GM18907 (cell line): ENCODE results near the gene TBC1D20.

Source experiments
- ATAC-seq: cut with Tn5 transposase; IDR thresholded peaks from one replicate; pipeline ENCODE4 v1.9.1; 2021; ENCODE audit warnings: mild to moderate bottlenecking, moderate library complexity; ENCODE audit not compliant: unreplicated experiment

TBC1D20 gene

DNA sequence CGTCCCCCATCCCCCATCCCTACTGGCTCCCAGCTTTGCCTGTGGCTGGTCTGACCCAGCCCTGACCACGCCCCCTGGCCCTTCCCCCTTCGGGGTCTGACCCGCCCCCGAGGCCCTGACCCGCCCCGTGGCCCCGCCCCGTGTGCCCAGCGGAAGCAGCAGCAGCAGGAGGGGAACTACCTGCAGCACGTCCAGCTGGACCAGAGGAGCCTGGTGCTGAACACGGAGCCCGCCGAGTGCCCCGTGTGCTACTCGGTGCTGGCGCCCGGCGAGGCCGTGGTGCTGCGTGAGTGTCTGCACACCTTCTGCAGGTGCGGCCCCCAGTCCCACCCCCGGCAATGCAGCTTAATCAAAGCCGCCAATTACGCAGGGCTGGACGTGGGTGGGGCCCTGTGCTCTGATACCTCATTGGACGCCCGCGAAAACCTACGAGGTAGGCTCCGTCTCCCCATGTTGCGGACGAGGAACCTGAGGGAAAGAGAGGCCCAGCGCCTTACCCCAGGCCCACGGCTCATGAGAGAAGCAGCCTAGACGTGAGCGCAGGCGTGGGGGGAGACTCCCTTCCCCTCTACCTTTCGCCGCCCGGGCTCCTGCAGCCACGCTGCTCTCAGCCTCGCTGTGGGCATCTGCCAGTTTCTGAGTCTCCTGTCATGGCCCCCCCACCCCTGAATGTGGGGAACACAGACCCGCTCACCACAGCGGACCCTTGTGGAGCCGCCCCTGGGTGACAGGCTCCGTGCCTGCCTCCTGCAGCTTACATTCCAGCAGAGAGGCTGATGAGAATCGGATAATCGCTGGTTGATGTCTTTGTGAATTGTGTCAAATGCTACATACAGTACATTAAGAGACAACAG lies 41.4 kb downstream of the TBC1D20 start:
- no peak for ATAC-seq

DNA sequence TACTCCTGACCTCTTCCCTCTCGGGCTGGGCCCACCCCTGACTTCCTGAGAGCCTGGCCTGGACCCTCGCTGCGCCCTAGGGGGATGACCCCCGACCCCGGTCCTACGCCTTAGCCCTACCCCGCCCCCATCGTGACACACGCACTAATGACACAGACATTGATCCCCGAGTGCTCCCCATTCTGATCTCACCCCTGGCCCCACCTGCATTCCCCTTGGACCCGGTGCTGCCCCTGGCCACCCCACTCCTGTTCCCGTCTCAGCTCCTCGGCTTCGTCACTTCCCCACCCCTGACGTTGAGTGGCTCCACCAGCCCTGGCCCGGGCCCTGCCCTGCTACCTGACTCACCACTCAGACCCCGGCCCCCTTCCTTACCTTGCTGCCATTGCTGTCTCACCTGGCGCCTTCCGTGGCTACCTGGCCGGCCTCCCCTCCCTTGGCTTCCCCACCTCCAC lies 42.1 kb downstream of the TBC1D20 start:
- no peak for ATAC-seq

GRCh38 chr20:419556-420165 lies 42.7 kb downstream of the TBC1D20 start:
- ATAC-seq = no peak

GRCh38 chr20:418858-419365 lies 43.4 kb downstream of the TBC1D20 start:
- no peak for ATAC-seq

GRCh38 chr20:417801-418342 lies 44.5 kb downstream of the TBC1D20 start:
- no peak for ATAC-seq

- ATAC-seq = no peak
Observed at GRCh38 chr20:416950-417800, 45.2 kb downstream of the TBC1D20 start.

GRCh38 chr20:415820-416322 lies 46.5 kb downstream of the TBC1D20 start:
- ATAC-seq = no peak

DNA sequence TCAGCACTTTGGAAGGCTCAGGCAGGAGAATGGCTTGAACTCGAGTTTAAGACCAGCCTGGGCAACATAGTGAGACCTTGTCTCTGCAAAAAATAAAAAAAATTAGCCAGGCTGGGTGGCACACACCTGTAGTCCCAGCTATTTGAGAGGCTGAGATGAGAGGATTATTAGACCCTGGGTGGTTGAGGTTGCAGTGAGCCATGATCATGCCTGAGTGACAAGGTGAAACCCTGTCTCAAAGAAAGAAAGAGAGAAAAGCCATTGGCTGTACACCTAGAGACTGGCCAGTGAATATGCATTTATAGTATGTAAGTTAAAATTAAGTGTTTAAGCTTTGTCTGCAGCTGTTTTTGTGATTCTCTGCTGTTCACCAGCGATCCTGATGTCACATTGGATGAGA lies 48.2 kb downstream of the TBC1D20 start:
- ATAC-seq = no peak

DNA sequence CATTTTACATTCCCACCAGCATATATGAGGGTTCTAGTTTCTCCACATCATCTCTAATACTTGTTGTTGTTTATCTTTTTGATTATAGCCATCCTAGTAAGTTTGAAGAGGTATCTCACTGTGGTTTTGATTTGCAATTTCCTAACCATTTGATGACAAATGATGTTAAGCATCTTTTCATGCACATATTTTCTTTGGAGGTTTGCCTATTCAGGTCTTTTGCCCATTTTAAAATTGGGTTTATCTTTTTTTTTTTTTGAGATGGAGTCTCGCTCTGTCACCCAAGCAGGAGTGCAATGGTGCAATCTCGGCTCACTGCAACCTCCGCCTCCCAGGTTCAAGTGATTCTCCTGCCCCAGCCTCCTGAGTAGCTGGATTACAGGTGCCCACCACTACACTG lies 50.3 kb downstream of the TBC1D20 start:
- ATAC-seq = no peak

DNA sequence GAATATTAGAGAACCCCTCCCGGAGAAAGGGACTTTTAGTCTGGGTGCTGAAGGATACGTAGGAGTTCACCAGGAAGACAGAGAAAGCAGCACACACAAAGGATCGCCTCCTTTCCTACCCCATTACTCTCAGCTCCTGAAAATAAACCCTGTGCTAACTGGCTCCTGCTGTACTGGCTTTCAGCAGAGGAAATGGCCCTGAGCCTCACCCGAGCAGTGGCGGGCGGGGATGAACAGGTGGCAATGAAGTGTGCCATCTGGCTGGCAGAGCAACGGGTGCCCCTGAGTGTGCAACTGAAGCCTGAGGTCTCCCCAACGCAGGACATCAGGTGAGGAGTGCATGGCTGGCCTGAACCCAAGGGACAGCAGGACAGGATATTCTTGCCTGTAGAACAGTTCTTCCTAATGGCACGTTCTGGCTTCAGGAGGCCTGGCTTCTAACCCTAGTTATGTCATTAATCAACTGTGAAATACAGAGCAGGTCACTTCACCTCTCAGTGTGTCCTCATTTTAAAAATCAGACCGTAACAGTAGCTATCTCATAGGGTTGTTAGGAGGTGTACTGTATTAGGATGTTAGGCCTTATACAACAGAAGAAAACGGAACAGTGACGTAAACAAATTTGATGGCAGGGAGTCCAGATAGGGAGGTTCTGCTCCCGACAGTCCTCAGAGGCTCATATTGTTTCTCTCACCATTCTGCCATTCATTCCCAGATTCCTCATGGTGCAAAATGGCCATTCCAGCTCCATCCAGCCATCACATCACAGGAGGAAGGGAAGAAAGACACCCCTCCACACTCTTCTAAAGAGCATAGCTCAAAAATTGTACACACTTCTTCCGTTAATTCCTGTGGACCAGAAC lies 52.4 kb downstream of the TBC1D20 start:
- no peak for ATAC-seq

- ATAC-seq = peak; percentile 5
Observed at GRCh38 chr20:408843-409696, 53.3 kb downstream of the TBC1D20 start.

DNA sequence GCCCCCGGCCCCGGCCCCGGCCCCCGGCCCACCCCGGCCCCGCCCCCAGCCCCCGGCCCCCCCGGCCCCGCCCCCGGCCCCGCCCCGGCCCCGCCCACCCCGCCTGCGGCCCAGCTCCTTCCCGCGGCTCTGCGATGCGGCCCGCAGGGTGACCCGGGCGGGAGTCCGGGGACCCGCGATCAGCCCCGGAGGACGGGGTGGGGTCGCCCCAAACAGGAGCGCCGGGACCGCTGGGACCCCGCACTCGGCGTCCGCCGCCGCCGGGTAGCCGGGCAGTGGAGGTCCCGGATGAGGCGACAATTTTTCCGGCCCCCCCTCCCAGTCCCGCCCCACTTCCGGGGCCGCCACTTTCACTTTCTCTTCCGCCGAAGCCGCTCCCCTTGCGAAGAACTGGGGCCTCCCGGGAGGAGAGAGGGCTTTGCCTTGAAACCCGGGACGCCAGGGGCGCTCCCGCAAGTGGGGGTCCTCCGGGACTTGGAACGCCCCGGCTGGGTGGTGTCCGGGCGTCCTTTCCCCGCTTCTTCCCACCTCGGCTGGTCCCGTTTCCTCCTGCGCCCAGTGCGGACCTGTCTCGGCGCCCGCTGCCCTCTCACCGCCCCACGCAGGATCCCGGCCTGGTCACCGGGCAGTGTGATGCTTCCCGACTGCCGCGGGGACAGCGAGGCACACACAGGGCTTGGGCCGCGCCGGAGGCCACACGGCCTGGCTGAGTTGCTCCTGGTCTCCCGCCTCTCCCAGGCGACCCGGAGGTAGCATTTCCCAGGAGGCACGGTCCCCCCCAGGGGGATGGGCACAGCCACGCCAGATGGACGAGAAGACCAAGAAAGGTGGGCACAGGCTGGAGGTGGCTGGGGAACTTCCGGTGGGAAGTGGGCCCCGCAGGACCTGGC lies 54.1 kb downstream of the TBC1D20 start, which contains the start of gene RBCK1:
Gene RBCK1 (plus strand): TSS at position 347 of the 890 bp plus-strand sequence. CDS start 459 bp downstream, at position 806.
- peak; percentile 71 for ATAC-seq

- ATAC-seq = peak; percentile 70
Observed at GRCh38 chr20:407133-407952, 55.0 kb downstream of the TBC1D20 start.

DNA sequence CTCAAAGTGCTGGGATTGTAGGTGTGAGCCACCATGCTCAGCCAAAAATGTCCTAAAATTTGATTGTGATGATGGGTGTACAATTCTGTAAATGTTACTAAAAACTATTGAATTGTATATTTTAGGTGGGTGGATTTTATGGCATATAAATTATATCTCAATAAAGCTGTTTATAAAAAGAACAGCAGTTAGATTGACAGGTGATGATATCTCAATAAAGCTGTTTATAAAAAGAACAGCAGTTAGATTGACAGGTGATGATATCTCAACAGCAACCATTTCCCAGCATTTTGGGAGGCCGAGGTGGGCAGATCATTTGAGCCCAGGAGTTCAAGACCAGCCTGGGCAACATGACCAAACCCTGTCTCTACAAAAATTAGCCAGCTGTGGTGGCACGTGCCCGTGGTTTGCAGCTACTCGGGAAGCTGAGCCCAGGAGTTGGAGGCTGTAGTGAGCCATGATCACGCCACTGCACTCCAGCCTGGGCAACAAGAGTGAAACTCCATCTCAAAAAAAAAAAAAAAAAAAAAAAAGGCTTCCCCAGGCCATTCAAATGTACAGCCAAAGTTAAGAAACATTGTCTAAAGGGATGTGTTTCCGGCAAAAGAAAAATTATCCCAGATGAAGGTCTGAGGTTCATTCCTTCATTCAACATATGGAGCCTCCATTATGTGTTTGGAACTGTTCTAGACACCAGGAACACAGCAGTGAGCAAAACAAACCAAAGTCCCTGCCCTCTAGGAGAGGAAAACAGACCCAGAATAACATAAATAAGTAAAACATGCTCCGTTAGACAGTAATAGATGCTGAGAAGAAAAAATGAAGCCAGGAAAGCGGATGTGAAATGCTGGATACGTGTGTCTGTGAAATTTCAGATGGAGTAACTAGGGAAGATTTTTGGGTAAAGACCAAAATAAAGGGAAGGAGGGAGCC lies 55.9 kb downstream of the TBC1D20 start:
- ATAC-seq = no peak

GRCh38 chr20:404088-404487 lies 58.2 kb downstream of the TBC1D20 start:
- ATAC-seq = no peak

DNA sequence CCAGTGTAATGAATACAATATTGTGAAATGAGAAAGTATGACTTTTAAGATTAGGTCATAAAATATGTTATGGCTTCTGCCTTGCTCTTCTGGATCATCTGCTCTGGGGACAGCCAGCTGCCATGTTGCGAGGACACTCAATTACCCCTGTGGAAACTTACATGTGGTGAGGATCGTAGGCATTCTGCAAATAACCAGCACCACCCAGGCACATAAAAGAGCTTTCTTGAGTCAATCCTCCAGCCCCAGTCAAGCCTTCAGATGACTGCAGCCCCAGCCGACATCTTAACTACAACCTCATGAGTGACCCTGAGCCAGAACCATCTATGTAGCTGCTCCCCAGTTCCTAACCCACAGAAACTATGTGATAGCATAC lies 58.8 kb downstream of the TBC1D20 start:
- no peak for ATAC-seq
